ENCODE measurements around the gene PPP1R12A. TPM values are rescaled to one million over a fixed set of nuclear protein-coding genes. Genes with fewer than 3 reads are reported as not detected.

Gene PPP1R12A
- total and polyA plus RNA-seq, 9 of the 15 experiments (the other 6 are each of a cell fraction or from before 2014, with no cell fraction given): 26.4 to 119 (median 53.3) TPM

- TF ChIP-seq PHF20 (IDR thresholded peaks at IDR 0.05; ENCODE audit: partially characterized antibody): peak; percentile 10
- TF ChIP-seq, protein P1, sequence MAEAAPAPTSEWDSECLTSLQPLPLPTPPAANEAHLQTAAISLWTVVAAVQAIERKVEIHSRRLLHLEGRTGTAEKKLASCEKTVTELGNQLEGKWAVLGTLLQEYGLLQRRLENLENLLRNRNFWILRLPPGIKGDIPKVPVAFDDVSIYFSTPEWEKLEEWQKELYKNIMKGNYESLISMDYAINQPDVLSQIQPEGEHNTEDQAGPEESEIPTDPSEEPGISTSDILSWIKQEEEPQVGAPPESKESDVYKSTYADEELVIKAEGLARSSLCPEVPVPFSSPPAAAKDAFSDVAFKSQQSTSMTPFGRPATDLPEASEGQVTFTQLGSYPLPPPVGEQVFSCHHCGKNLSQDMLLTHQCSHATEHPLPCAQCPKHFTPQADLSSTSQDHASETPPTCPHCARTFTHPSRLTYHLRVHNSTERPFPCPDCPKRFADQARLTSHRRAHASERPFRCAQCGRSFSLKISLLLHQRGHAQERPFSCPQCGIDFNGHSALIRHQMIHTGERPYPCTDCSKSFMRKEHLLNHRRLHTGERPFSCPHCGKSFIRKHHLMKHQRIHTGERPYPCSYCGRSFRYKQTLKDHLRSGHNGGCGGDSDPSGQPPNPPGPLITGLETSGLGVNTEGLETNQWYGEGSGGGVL (CRISPR knock-in tag; IDR thresholded peaks at IDR 0.05): no peak
- no peak for TF ChIP-seq XRCC5 (IDR thresholded peaks at IDR 0.05; ENCODE audit: low read depth, low read length)
- no peak for TF ChIP-seq ZNF263 (CRISPR knock-in tag; IDR thresholded peaks at IDR 0.05; ENCODE audit: borderline replicate concordance)
- no peak for TF ChIP-seq GATAD2B (IDR thresholded peaks at IDR 0.05; ENCODE audit: borderline replicate concordance)
- TF ChIP-seq ZFPM2 (CRISPR knock-in tag; IDR thresholded peaks at IDR 0.05): no peak
- no peak for TF ChIP-seq EWSR1 (IDR thresholded peaks at IDR 0.05; ENCODE audit: borderline replicate concordance, low read depth, partially characterized antibody)
- peak; percentile 70 for TF ChIP-seq TAF1 (IDR thresholded peaks at IDR 0.05; ENCODE audit: control insufficient read depth, extremely low read depth, insufficient read depth, low read length, severe bottlenecking)
- no peak for TF ChIP-seq ZNF212 (CRISPR knock-in tag; IDR thresholded peaks at IDR 0.05)
- TF ChIP-seq, protein P2, sequence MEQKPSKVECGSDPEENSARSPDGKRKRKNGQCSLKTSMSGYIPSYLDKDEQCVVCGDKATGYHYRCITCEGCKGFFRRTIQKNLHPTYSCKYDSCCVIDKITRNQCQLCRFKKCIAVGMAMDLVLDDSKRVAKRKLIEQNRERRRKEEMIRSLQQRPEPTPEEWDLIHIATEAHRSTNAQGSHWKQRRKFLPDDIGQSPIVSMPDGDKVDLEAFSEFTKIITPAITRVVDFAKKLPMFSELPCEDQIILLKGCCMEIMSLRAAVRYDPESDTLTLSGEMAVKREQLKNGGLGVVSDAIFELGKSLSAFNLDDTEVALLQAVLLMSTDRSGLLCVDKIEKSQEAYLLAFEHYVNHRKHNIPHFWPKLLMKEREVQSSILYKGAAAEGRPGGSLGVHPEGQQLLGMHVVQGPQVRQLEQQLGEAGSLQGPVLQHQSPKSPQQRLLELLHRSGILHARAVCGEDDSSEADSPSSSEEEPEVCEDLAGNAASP (IDR thresholded peaks at IDR 0.05): no peak
- TF ChIP-seq ZMIZ1 (IDR thresholded peaks at IDR 0.05; ENCODE audit: low read depth in 2 of 2, low read length in 2 of 2): no peak
- TF ChIP-seq ZFX (CRISPR knock-in tag; IDR thresholded peaks at IDR 0.05): peak; percentile 67
- TF ChIP-seq TEAD4 (IDR thresholded peaks at IDR 0.05; ENCODE audit: low read length): 0 out of 2 replicates have a peak, but pooled peaks have one; percentile 30
- no peak for TF ChIP-seq TEAD4 (CRISPR knock-in tag; IDR thresholded peaks at IDR 0.05; ENCODE audit: borderline replicate concordance)
- TF ChIP-seq PRMT5 (CRISPR knock-in tag; IDR thresholded peaks at IDR 0.05): no peak
These were observed at the start of gene PPP1R12A (continued) for GRCh38 chr12:79935021-79935623.

All from K562 (cell line).